HG02642 (cell line): Measurements from ENCODE around the gene MAB21L3.
A peak's percentile ranks its signal among the peaks of the same experiment; 100 is the strongest.

Source experiments
- ATAC-seq: cut with Tn5 transposase; IDR thresholded peaks from one replicate; pipeline ENCODE4 v1.9.1; 2021; ENCODE audit warnings: mild to moderate bottlenecking; ENCODE audit not compliant: unreplicated experiment, poor library complexity

Gene MAB21L3

DNA sequence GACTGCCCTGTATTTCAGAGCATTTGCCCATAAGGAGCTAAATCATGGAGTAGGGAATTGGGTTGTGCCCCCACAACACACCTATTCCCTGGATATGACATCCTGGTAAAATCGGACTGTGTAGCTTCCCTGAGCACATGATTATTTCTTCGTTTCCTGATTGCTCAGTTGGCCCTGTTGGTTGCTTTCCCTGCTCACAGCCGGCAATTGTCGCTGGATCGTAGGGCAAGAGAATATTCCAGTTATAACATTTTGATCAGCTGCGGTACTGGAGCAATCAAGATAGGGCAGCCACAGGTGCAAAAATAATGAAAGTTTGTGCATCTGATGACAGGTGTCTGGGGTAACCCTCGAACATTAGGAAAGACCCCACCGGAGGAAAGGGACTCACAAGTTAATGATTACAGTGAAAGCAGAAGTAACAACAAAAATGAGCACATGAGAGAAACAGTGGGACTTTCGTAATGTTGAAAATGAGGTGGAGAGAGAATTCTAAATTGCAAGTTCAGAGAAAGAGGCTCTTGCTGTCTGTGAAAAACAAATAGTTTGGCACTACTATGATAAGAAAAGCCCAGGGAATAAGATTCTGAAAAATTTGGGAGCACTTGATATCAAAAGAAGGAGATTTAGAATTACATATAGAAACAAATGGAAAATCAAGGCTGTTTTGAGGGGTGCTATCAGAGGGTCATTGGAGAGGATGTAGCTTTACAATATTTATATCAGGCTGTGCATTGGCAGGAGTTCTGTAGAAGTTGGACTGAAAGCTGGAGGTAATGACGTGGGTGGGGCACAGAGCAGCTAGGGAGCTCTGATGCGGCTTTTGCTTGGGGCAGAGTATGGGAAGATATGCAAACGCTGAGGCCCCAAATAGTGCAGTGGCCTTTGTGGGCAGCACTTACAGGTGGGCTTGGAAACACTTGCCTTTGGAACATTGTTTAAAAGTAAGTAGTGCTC, at the start of gene MAB21L3:
Gene MAB21L3 (plus strand): TSS at position 833 of the 957 bp plus-strand sequence. CDS start 1,217 bp downstream, outside the sequence.
- peak; percentile 76 for ATAC-seq

- ATAC-seq: no peak
These were observed 49.0 kb upstream of the MAB21L3 start for GRCh38 chr1:116062201-116062600.

GRCh38 chr1:116064616-116065015, 46.6 kb upstream of the MAB21L3 start:
- no peak for ATAC-seq

DNA sequence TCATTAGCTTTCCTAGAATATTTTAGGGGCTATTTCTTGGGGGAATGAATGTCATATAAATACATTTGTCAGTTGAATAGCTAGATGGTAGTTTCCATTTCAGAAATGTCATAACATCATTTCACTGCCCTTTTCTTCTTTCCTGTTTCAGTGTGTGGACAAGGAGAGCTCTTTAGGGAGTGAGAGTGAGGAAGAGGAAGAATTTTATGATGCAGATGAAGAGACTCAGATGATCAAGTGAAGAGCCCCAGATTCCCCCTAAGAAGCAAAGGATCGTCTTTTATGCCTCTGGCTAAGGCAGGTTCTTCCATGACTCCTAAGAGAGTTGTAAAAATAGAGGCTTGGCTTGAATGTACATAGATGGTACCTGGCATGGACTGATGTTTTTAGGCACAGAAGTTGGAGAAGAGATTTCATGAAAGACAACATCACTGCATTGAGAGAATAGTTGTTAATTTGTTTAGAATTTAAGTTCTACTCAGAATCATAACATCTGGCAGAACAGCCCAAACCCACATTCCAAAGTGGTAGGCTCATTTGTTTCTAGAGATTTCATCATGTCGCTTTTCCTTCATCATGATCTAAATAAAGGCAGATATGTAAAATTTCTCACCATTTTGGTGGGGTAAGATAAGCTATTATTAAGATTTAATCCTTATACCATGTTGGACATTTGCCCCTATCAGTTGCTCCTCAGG, 44.2 kb upstream of the MAB21L3 start:
- ATAC-seq: no peak

- no peak for ATAC-seq
These were observed 43.7 kb upstream of the MAB21L3 start for GRCh38 chr1:116067566-116067890.

DNA sequence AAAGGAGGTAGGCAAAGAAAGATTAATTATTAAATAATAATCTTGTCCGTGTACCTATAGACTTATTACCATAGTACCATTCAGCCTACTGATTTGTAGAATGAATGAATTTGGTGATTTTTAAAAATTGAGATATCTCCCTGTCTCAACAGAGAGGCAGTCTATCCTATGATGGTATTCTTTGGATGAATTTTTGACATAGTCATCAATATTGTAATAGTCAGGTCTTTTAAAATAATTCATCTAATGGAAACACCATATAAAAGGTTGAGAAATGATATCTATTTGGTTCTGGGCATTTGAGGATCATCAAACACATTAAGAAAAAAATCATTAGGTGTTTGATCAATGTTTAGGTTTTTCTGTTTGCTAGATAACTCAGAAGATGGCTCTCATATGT, 35.6 kb upstream of the MAB21L3 start:
- ATAC-seq: no peak

DNA sequence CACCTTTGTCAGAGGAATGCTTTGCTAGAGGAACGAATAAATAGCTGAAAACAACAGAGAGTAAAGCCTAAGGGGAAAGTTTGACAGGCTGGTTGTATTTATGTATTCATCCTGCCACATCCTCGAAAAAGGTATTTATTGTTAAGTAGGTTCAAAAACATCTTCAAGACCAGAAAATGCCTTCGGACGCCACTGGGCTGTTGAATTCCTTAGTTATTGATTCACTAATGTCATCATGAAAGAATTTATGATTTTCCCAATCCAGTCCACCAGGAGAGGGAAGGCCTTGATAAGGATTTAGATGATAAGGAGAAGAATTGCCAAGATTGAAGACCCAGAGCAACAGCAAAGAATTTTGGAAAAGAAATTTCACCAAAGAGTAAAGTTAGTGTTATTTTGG, 35.2 kb upstream of the MAB21L3 start:
- no peak for ATAC-seq

- no peak for ATAC-seq
These were observed 34.4 kb upstream of the MAB21L3 start for GRCh38 chr1:116076831-116077230.

DNA sequence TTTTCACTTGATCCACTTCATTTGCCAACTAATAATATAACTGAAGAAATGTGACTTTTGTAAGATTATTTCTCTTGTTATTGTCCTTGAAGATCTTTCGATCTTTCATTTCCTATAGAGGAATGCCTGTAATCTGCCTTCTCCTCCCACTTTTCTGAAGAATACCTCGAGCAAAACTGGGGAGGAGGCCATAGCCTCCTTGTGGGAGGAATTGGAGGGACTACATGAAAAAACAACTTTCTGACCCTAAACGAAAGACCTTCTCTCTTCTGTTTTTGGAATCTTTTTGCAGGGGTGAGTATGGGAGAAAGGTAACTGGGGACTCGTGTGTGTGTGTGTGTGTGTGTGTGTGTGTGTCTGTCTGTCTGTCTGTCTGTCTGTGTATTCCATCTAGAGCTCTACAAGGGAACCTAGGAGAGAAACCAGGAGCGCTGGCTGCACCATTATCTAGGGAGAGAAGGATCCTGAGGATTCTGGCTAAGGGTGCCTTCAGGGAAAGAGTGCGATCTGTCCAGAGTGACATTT, 32.4 kb upstream of the MAB21L3 start:
- no peak for ATAC-seq

DNA sequence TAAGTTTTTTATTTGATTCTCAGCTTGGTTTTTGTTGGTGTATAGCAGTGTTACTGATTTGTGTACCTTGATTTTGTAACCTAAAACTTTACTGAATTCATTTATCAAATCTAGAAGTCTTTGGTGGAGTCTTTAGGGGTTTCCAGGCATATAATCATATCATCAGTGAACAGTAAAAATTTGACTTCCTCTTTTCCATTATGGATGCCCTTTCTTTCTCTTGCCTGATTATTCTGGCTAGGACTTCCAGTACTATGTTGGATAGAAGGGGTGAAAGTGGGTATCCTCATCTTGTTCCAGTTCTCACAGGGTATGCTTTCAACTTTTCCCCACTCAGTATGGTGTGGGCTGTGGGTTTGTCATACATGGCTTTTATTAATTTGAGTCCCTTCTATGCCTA, 23.6 kb upstream of the MAB21L3 start:
- no peak for ATAC-seq

DNA sequence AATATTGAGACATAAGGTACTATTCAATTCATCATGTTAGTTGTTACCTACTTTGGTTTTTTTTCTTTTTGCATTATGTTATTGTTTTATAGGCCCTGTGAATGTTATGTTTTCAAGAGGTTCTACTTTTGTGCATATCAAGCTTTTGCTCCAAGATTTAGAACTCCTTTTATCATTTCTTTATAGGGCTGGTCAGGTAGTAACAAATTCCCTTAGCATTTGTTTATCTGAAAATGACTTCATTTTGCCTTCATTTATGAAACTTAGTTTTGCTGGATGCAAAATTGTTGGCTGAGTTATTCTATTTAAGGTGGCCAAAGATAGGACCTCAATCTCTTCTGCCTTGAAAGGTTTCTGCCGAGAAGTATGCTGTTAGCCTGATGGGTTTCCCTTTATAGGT, 21.3 kb upstream of the MAB21L3 start:
- ATAC-seq: no peak

- no peak for ATAC-seq
These were observed 20.1 kb upstream of the MAB21L3 start for GRCh38 chr1:116091083-116091482.

- no peak for ATAC-seq
These were observed 18.3 kb upstream of the MAB21L3 start for GRCh38 chr1:116092752-116093489.

- no peak for ATAC-seq
These were observed 16.2 kb upstream of the MAB21L3 start for GRCh38 chr1:116095027-116095426.

- ATAC-seq: no peak
These were observed 15.1 kb upstream of the MAB21L3 start for GRCh38 chr1:116096013-116096618.

GRCh38 chr1:116097626-116098025, 13.6 kb upstream of the MAB21L3 start:
- ATAC-seq: no peak

GRCh38 chr1:116099379-116099778, 11.8 kb upstream of the MAB21L3 start:
- no peak for ATAC-seq

- ATAC-seq: no peak
These were observed 11.3 kb upstream of the MAB21L3 start for GRCh38 chr1:116099919-116100318.

DNA sequence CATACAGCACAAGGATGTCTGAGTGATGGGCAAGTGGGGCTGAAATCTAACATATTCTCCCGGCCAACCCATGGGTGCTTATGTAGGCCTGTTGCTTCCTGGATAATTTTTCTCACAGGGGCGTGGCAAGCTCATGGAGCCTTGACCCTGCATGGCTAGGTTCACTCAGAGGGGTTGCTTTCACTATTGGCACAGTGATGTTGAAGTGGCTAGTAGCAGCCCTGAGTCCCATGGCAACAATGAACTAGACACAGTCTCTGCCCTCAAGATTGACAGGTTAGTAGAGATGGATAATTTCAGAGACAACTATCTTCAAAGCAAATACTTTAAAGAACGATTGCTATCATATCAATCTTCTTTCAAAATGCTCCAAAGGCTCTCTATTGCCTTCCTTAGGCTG, 6.5 kb upstream of the MAB21L3 start:
- ATAC-seq: peak; percentile 50

DNA sequence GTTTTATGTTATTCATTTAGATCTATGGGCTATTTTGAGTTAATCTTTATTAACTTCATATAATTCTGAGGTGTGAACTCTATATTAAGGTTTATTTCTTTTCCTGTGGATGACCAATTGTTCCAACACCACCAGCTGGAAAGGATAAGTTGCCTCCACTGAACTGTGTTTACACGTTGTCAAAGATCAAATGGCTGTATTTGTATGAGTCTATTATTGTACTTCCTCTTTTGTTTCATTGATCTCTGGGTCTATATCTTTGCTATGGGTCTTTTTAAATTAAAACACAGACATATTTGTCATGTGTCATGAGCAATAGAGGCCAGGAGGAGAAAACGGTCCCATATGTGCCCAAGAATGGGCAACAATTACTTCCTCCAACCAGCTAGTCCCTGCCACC, 5.2 kb upstream of the MAB21L3 start:
- ATAC-seq: no peak
